OCI-LY7 (cell line): ENCODE measurements around the gene SLC30A3. TPM values are rescaled to one million over a fixed set of nuclear protein-coding genes. Genes with fewer than 3 reads are reported as not detected.

Experiments
- BruUV-seq: library from RNA; stranded (reverse); fragments of 400-500 nt; replicated peaks from 2 replicates; lab custom pipeline; 2021; lab: Mats Ljungman, UMichigan
- CTCF ChIA-PET: fragments of 300-600 bp; sonication (Branson Sonifier 250); formaldehyde crosslinking; loops from one replicate; lab custom pipeline; 2022; ENCODE audit warnings: antibody characterized with exemption; ENCODE audit not compliant: unreplicated experiment; lab: Charles Lee
- POLR2A ChIA-PET: fragments of 300-600 bp; sonication (Branson Sonifier 250); formaldehyde crosslinking; loops from one replicate; lab custom pipeline; 2022; ENCODE audit warnings: antibody characterized with exemption; lab: Charles Lee
- DNase-seq: peaks from one replicate; pipeline ENCODE4 v3.0.0-alpha.2; 2015; ENCODE audit warnings: low spot score
- H2AFZ ChIP-seq: fragments of 200-600 bp; sonication (generic), shearing (Covaris generic); 2 replicates; pipeline ENCODE4 v1.6.1; 2014; ENCODE audit warnings: mild to moderate bottlenecking, antibody characterized with exemption, low read length, moderate library complexity
- H3K27ac ChIP-seq: fragments of 200-600 bp; sonication (generic); 2 replicates; pipeline ENCODE4 v1.5.1; 2014; ENCODE audit warnings: mixed run types, low read depth, mild to moderate bottlenecking, moderate library complexity, low read length, inconsistent platforms; ENCODE audit not compliant: poor library complexity, severe bottlenecking
- H3K36me3 ChIP-seq: fragments of 200-600 bp; sonication (generic); 2 replicates; pipeline ENCODE4 v1.6.1; 2014; ENCODE audit warnings: mild to moderate bottlenecking, antibody characterized with exemption, low read length, moderate library complexity, mixed read lengths; ENCODE audit not compliant: insufficient read depth
- H3K4me1 ChIP-seq: fragments of 200-600 bp; sonication (generic); 2 replicates; pipeline ENCODE4 v1.5.1; 2014; ENCODE audit warnings: mild to moderate bottlenecking, low read length; ENCODE audit not compliant: insufficient read depth, poor library complexity, severe bottlenecking
- H3K4me2 ChIP-seq: fragments of 200-600 bp; sonication (generic); 2 replicates; pipeline ENCODE4 v1.6.1; 2014; ENCODE audit warnings: mild to moderate bottlenecking, low read length
- H3K4me3 ChIP-seq: fragments of 200-600 bp; sonication (generic); 2 replicates; pipeline ENCODE4 v1.5.1; 2014; ENCODE audit warnings: mild to moderate bottlenecking, low read depth, low read length; ENCODE audit not compliant: poor library complexity, severe bottlenecking
- H3K79me2 ChIP-seq: fragments of 200-600 bp; sonication (generic); 2 replicates; pipeline ENCODE4 v1.6.1; 2016; ENCODE audit warnings: low read depth, mild to moderate bottlenecking, low read length, moderate library complexity, mixed read lengths; ENCODE audit not compliant: insufficient read depth
- H3K9me2 ChIP-seq: fragments of 200-600 bp; sonication (generic); 2 replicates; pipeline ENCODE4 v1.6.1; 2016; ENCODE audit warnings: mild to moderate bottlenecking, low read length, mixed read lengths; ENCODE audit not compliant: insufficient read depth
- H3K9me3 ChIP-seq: fragments of 200-600 bp; sonication (generic); 2 replicates; pipeline ENCODE4 v1.6.1; 2014; ENCODE audit warnings: mild to moderate bottlenecking, mixed run types, low read length, mixed read lengths
- H4K20me1 ChIP-seq: fragments of 200-600 bp; sonication (generic); 2 replicates; pipeline ENCODE4 v1.6.1; 2014; ENCODE audit warnings: mild to moderate bottlenecking, antibody characterized with exemption, low read length, moderate library complexity, mixed read lengths; ENCODE audit not compliant: insufficient read depth
- CTCF ChIP-seq: fragments of 200-600 bp; sonication (generic); conservative IDR thresholded peaks from 2 replicates; pipeline ENCODE4 v1.5.1; 2014; ENCODE audit warnings: mild to moderate bottlenecking, antibody characterized with exemption, low read length, moderate library complexity, mixed read lengths
- EZH2phosphoT487 ChIP-seq: fragments of 200-600 bp; sonication (generic); IDR thresholded peaks from 2 replicates; pipeline ENCODE4 v1.6.1; 2018; ENCODE audit warnings: low read depth, borderline replicate concordance, mild to moderate bottlenecking, mixed run types, antibody characterized with exemption, low read length, moderate library complexity, mixed read lengths
- intact Hi-C: fragments of 100-400 bp; cut with micrococcal nuclease; formaldehyde crosslinking; loops from one replicate; pipeline ENCODE4 v1.10.0; 2022; ENCODE audit not compliant: unreplicated experiment
- total RNA-seq, 2 experiments: library from RNA; depleted of rRNA in 1 of 2; stranded (reverse); fragments of >200 nt in 1 of 2; shearing (Covaris generic) in 1 of 2; gene quantifications; 2 replicates each; pipeline ENCODE4 v1.2.3, GENCODE V29; 2014 to 2022

Gene SLC30A3
- total RNA-seq, 2 experiments from 2014 or later: 23.3 to 71.6 TPM

GRCh38 chr2:27218614-27219013, 44.2 kb downstream of the SLC30A3 start:
- H3K9me2 ChIP-seq: no peaks in the 10 kb centered on the region
- peak overlapping the region; percentile 77 for H3K27ac ChIP-seq
- CTCF ChIA-PET: interaction anchor here (1.0 to 1.2 kb wide), 2 partner anchors 32 to 257 kb away, joined by 3 read pairs; no protein-coding TSS in a partner anchor
- H3K4me1 ChIP-seq: peaks cover 35% of the 10 kb centered on the region
- peaks cover 88% of the 10 kb centered on the region for H3K36me3 ChIP-seq
- H3K79me2 ChIP-seq: peaks cover 51% of the 10 kb centered on the region
- intact Hi-C loops: loop anchor here (1.0 kb wide), 1 partner anchor 85 kb away; no protein-coding TSS in a partner anchor
- H4K20me1 ChIP-seq: no peaks in the 10 kb centered on the region
- H3K9me3 ChIP-seq: no peaks in the 10 kb centered on the region
- peak; percentile 62 for DNase-seq
- BruUV-seq: no TSS peak
- TF ChIP-seq EZH2phosphoT487 (no peak), CTCF (no peak)
- H2AFZ ChIP-seq: no peak overlapping the region
- peak overlapping the region; percentile 99 for H3K4me2 ChIP-seq
- H3K4me3 ChIP-seq: peak overlapping the region; percentile 86
- POLR2A ChIA-PET: interaction anchor here (0.6 to 2.1 kb wide), 8 partner anchors 12 to 447 kb away, joined by 3 to 15 read pairs (median 3); partner anchors contain the start of gene MPV17

- H3K9me3 ChIP-seq: no peaks in the 10 kb centered on the region
- BruUV-seq: TSS peak; percentile 32
- H3K36me3 ChIP-seq: peaks cover 76% of the 10 kb centered on the region
- no peaks in the 10 kb centered on the region for H4K20me1 ChIP-seq
- ChIA-PET POLR2A (interaction anchor here (0.6 to 0.9 kb wide), 3 partner anchors 44 to 83 kb away, joined by 3 read pairs; partner anchors contain the start of gene PREB), CTCF (interaction anchor here (0.6 kb wide), 2 partner anchors 14 to 48 kb away, joined by 3 read pairs; no protein-coding TSS in a partner anchor)
- H3K9me2 ChIP-seq: no peaks in the 10 kb centered on the region
- intact Hi-C loops: loop anchor here (1.0 kb wide), 1 partner anchor 86 kb away; no protein-coding TSS in a partner anchor
- peak within 1 kb of the TSS; percentile 77 for H3K27ac ChIP-seq
- peaks cover 63% of the 10 kb centered on the region for H3K79me2 ChIP-seq
- H2AFZ ChIP-seq: peak within 1 kb of the TSS; percentile 3; the same call in 1 of the 2 replicates
- DNase-seq: peak; percentile 93
- H3K4me3 ChIP-seq: peak within 1 kb of the TSS; percentile 86
- H3K4me1 ChIP-seq: peaks cover 41% of the 10 kb centered on the region
- TF ChIP-seq EZH2phosphoT487 (no peak), CTCF (peak; percentile 36; the same call in 1 of the 2 replicates)
- peak within 1 kb of the TSS; percentile 99 for H3K4me2 ChIP-seq
Observed at GRCh38 chr2:27217173-27218121, 45.4 kb downstream of the SLC30A3 start, which contains the start of gene CAD. Gene CAD, plus strand, starts transcription at chr2:27217369. Its CDS starts 183 bp downstream, at chr2:27217552.
